Common myeloid progenitor, CD34-positive (primary cell): ENCODE measurements around the gene HMGCL.
"Not testable (repeated sequence)": the region's sequence is repeated elsewhere in the genome, so short reads cannot be mapped to it uniquely, and the experiment has no call there.

Experiments used
- CTCF ChIA-PET: fragments of 350-600 bp; sonication (Branson Sonifier 250); formaldehyde crosslinking; loops from one replicate; lab custom pipeline; 2021; ENCODE audit warnings: antibody characterized with exemption; lab: Charles Lee
- POLR2A ChIA-PET: fragments of 350-600 bp; sonication (Branson Sonifier 250); formaldehyde crosslinking; loops from one replicate; lab custom pipeline; 2021; ENCODE audit warnings: antibody characterized with exemption; lab: Charles Lee
- DNase-seq, 3 donors: peaks; one replicate each; pipeline versions ENCODE4 v3.0.0 to v3.0.0-alpha.2; 2013
- H3K27ac ChIP-seq, 2 experiments: 1 replicate in 1 of 2; 2 replicates in 1 of 2; pipeline ENCODE4 v1.7.0; 2013; ENCODE audit warnings: inconsistent platforms in 2 of 2, low read length in 2 of 2, mild to moderate bottlenecking in 2 of 2, low read depth in 1 of 2, moderate library complexity in 1 of 2; ENCODE audit not compliant: severe bottlenecking in 2 of 2, insufficient read depth in 1 of 2, poor library complexity in 1 of 2
- H3K27me3 ChIP-seq, 5 experiments: replicated peaks in 2 of 5; 1 replicate in 3 of 5; 2 replicates in 2 of 5; pipeline versions ENCODE4 v1.6.1 to v1.7.0; 2013; ENCODE audit warnings: low read length in 4 of 5, mild to moderate bottlenecking in 2 of 5, moderate library complexity in 2 of 5, inconsistent platforms in 1 of 5; ENCODE audit not compliant: insufficient read depth in 5 of 5, control insufficient read depth in 4 of 5
- H3K36me3 ChIP-seq, 4 experiments: 1 replicate in 2 of 4; 2 replicates in 2 of 4; pipeline versions ENCODE4 v1.6.1 to v1.7.0; 2013; ENCODE audit warnings: low read length in 3 of 4, control low read depth in 1 of 4, mild to moderate bottlenecking in 1 of 4; ENCODE audit not compliant: control insufficient read depth in 4 of 4, insufficient read depth in 4 of 4
- H3K4me1 ChIP-seq, 4 experiments: 1 replicate in 3 of 4; 2 replicates in 1 of 4; pipeline versions ENCODE4 v1.6.1 to v1.7.1; 2013; ENCODE audit warnings: low read length in 3 of 4, mild to moderate bottlenecking in 3 of 4, control low read depth in 1 of 4, inconsistent platforms in 1 of 4, moderate library complexity in 1 of 4; ENCODE audit not compliant: control insufficient read depth in 4 of 4, insufficient read depth in 4 of 4; ENCODE audit errors: control extremely low read depth in 1 of 4
- H3K4me3 ChIP-seq, 7 experiments: 1 replicate in 4 of 7; 2 replicates in 3 of 7; pipeline versions ENCODE4 v1.5.1 to v1.7.0; 2013; ENCODE audit warnings: mild to moderate bottlenecking in 7 of 7, low read length in 6 of 7, moderate library complexity in 6 of 7, inconsistent platforms in 2 of 7, low read depth in 2 of 7, control low read depth in 1 of 7; ENCODE audit not compliant: insufficient read depth in 4 of 7, control insufficient read depth in 1 of 7; ENCODE audit errors: extremely low read depth in 1 of 7
- H3K9me3 ChIP-seq, 5 experiments: 1 replicate in 4 of 5; 2 replicates in 1 of 5; pipeline versions ENCODE4 v1.6.1 to v1.7.1; 2013; ENCODE audit warnings: low read length in 4 of 5, mild to moderate bottlenecking in 2 of 5, inconsistent platforms in 1 of 5, low read depth in 1 of 5, moderate library complexity in 1 of 5; ENCODE audit not compliant: control insufficient read depth in 4 of 5, insufficient read depth in 2 of 5; ENCODE audit errors: control extremely low read depth in 1 of 5
- WGBS: methylation state at CpG from one replicate; pipeline ENCODE4 v1.1.5; 2013; ENCODE audit not compliant: insufficient coverage; 5-methylcytosine and 5-hydroxymethylcytosine counted together

Gene HMGCL

DNA sequence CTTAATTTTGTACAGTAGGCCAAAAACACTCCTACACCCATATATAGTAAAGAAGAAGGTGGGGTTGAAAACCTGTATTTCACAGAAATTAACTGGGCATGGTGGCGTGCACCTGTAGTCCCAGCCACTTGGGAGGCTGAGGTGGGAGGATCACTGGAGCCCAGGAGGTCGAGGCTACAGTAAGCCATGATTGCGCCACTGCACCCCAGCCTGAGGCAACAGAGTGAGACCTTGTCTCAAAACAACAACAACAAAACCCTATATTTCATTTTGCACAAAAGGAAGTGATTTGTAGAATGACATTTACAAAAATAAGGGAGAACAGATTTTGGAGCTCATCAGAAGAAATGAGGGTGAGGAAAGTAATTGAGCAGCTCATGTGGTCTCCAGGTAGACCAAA lies 36.5 kb downstream of the HMGCL start:
- Histone ChIP-seq H3K4me3 (no peak overlapping the region), H3K27ac (no peak overlapping the region), H3K36me3 (peaks cover 10 to 50% (median 31%) of the 10 kb centered on the region in 4 experiments), H3K4me1 (peaks cover 4 to 35% (median 32%) of the 10 kb centered on the region in 4 experiments), H3K9me3 (no peaks in the 10 kb centered on the region), H3K27me3 (no peaks in the 10 kb centered on the region)
- WGBS: no CpG with 5 or more reads among the region's 3 CpGs
- ChIA-PET CTCF (interaction anchor here (1.1 to 1.8 kb wide), 6 partner anchors 9 to 37 kb away, joined by 3 to 7 read pairs (median 4); no protein-coding TSS in a partner anchor), POLR2A (no interaction called here)
- no peak for DNase-seq

DNA sequence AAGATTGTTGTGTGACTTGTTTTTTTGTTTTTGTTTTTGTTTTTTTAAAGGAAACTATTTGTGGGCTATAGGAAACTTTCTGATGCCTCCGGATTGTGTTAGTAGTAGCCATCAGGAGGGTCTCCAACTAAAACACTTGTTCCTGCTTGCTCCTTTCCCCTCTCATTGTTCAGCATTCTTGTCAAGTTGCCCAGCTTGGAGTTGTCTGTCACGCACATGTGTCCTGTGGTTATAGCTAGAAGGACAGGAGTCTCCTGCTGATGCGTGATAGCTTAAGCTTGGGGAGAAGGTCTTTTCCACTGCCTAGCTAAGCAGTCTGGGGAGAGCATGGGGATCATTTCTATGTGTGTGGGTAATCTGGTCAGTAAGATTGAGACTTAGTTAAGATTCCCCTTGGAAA lies 37.5 kb downstream of the HMGCL start:
- ChIA-PET CTCF (interaction anchor here (1.1 to 1.8 kb wide), 7 partner anchors 8 to 129 kb away, joined by 3 to 7 read pairs (median 4); no protein-coding TSS in a partner anchor), POLR2A (no interaction called here)
- Histone ChIP-seq H3K4me3 (no peak overlapping the region), H3K9me3 (no peaks in the 10 kb centered on the region), H3K4me1 (peaks cover 4 to 25% (median 22%) of the 10 kb centered on the region in 4 experiments), H3K27me3 (no peaks in the 10 kb centered on the region), H3K27ac (no peak overlapping the region), H3K36me3 (peaks cover 12 to 43% (median 29%) of the 10 kb centered on the region in 4 experiments)
- no peak for DNase-seq
- 96% methylated on average over 3 of the region's 3 CpGs for WGBS

DNA sequence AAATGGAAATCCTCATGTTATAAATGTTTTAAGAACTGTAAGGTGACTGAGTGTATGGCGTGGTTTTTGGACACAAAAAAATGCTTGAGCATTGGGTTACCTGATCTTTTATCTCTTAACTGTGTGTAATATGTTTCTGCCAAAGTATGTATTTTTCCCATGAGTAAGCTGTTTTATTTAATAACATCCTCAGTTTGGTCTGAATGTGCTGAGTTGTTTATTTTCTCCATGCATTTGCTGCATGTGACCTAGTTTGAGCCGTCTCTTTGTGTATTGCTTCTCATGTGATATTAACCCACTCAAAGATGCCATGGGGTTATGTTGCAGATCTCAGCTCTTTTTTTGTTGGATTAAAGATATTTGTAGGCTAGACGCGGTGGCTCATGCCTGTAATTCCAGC lies 40.4 kb downstream of the HMGCL start:
- ChIA-PET POLR2A (no interaction called here), CTCF (no interaction called here)
- DNase-seq: no peak
- no peaks in the 10 kb centered on the region for H3K9me3 ChIP-seq
- no peak overlapping the region for H3K4me3 ChIP-seq
- no peaks in the 10 kb centered on the region for H3K27me3 ChIP-seq
- 100% methylated on average over 3 of the region's 4 CpGs for WGBS
- H3K4me1 ChIP-seq: peaks cover 0 to 6% (median 0%) of the 10 kb centered on the region in 4 experiments
- no peak overlapping the region for H3K27ac ChIP-seq
- peaks cover 12 to 56% (median 36%) of the 10 kb centered on the region in 4 experiments for H3K36me3 ChIP-seq

DNA sequence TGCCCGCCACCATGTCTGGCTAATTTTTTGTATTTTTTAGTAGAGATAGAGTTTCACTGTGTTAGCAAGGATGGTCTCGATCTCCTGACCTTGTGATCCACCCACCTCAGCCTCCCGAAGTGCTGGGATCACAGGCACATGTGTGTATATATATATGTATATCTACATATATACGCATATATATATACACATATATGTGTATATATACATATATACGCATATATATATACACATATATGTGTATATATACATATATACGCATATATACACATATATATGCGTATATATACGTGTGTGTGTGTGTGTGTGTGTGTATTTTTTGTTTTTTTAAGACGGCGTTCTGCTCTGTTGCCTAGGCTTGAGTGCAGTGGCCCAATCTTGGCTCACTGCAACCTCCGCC lies 42.1 kb downstream of the HMGCL start:
- 100% methylated on average over 3 of the region's 11 CpGs for WGBS
- peaks cover 12 to 53% (median 35%) of the 10 kb centered on the region in 4 experiments for H3K36me3 ChIP-seq

DNA sequence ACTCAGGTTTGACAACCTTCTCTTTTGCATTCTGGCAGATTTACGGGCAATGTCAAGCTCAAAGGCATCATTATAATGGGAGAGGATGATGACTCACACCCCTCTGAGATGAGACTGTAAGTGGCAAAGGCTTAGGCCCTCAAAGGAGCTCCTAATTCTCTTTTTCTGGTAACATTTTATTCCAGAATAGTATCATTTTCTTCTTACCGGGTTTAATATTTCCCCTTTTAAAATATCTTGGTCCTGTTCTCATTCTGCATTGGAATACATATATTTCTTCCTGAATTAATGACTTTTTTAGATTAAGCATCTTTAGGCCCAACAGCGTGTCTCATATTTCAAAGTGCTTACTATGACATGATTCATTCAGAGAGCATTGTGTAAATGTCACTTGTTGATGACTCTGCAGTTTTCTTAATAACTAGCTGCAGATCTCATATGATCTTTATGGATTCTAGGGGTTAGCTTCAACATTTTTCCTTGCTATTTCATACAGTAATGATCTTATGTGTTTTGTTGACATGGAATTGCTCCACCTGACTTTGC lies 45.3 kb downstream of the HMGCL start:
- Histone ChIP-seq H3K9me3 (no peaks in the 10 kb centered on the region), H3K27me3 (no peaks in the 10 kb centered on the region), H3K36me3 (peaks cover 2 to 26% (median 14%) of the 10 kb centered on the region in 4 experiments), H3K27ac (peak overlapping the region in 1 of 2 experiments; percentile 95), H3K4me3 (peak overlapping the region in 2 of 7 experiments; percentile 88 to 95), H3K4me1 (peaks cover 10 to 31% (median 19%) of the 10 kb centered on the region in 4 experiments)
- POLR2A ChIA-PET: no interaction called here
- 100% methylated on average over 1 of the region's 3 CpGs for WGBS
- CTCF ChIA-PET: interaction anchor here (0.9 to 2.3 kb wide), 7 partner anchors 8 to 248 kb away, joined by 3 to 9 read pairs (median 5); partner anchors contain the start of gene LYPLA2
- no peak for DNase-seq

More for the DNA sequence above, 42.1 kb downstream of the HMGCL start:
- H3K27me3 ChIP-seq, H3K27ac ChIP-seq, H3K4me3 ChIP-seq, DNase-seq, H3K9me3 ChIP-seq, POLR2A ChIA-PET: not testable (repeated sequence)
- CTCF ChIA-PET: interaction anchor here (1.0 to 1.2 kb wide), 2 partner anchors 11 to 12 kb away, joined by 3 read pairs; no protein-coding TSS in a partner anchor
- H3K4me1 ChIP-seq: peaks cover 7 to 16% (median 10%) of the 10 kb centered on the region in 4 experiments

DNA sequence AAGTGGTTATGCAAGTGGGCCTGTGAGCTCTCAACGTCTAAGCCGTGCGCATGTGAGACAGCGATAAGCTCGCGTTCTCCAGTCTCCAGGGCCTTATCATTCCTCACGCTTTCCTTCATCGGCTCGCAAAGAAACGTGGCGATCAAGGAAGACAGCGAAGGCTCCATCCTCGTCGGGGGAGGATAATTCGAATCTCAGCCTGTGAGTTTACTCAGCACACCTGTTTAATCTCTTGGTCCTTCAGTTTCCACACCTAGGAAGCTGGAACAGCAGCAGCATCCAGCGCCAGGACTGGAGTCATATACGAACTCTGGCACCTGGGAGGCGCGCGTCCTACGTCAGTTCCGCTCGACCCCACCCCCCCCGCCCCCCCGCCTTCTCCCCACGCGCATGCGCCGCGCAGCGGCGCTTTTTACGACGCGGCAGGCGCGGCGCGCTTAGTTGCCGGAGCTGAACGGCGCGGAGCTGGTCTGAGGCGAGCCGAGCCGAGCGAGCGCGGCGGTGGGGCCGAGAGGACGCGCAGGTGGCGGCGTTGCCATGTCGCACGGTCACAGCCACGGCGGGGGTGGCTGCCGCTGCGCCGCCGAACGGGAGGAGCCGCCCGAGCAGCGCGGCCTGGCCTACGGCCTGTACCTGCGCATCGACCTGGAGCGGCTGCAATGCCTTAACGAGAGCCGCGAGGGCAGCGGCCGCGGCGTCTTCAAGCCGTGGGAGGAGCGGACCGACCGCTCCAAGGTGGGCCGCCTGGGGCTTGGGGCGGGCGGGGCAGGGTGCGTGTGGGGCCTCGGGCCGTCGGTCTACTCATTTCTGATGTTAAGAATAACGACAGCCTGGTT lies 47.0 kb downstream of the HMGCL start, which contains the start of gene PITHD1:
Gene PITHD1 (plus strand): TSS at position 440 of the 836 bp plus-strand sequence. CDS start 98 bp downstream, at position 538.
- peaks cover 0 to 14% (median 7%) of the 10 kb centered on the region in 4 experiments for H3K36me3 ChIP-seq
- ChIA-PET POLR2A (interaction anchor here (0.5 to 1.4 kb wide), 9 partner anchors 8 to 282 kb away, joined by 3 to 6 read pairs (median 3); partner anchors contain the start of gene LYPLA2), CTCF (interaction anchor here (0.5 to 4.7 kb wide), 10 partner anchors 8 to 91 kb away, joined by 3 to 28 read pairs (median 4); partner anchors contain the start of gene GALE)
- H3K27me3 ChIP-seq: no peaks in the 10 kb centered on the region
- peak within 1 kb of the TSS; percentile 81 to 95 (median 90) for H3K4me3 ChIP-seq
- no peaks in the 10 kb centered on the region for H3K9me3 ChIP-seq
- under 1% methylated on average over 66 of the region's 91 CpGs for WGBS
- peak; percentile 90 to 94 (median 91) for DNase-seq
- peak within 1 kb of the TSS; percentile 89 to 95 for H3K27ac ChIP-seq
- H3K4me1 ChIP-seq: peaks cover 10 to 31% (median 19%) of the 10 kb centered on the region in 4 experiments
